IMR-90 (cell line): ENCODE data around the gene LYPD3. TPM values are rescaled to one million over a fixed set of nuclear protein-coding genes. Genes with fewer than 3 reads are reported as not detected.

Source experiments
- ATAC-seq: fragments of 200-7000 bp; cut with Tn5 transposase; 2 replicates; pipeline ENCODE4 v1.9.1; 2020; ENCODE audit warnings: low read depth, mild to moderate bottlenecking, moderate library complexity
- BruUV-seq: library from RNA; stranded (reverse); fragments of 400-500 nt; replicated peaks from 2 replicates; lab custom pipeline; 2021; lab: Mats Ljungman, UMichigan
- CTCF ChIA-PET: fragments of 300-600 bp; formaldehyde crosslinking; extraction: SDS; loops from one replicate; lab custom pipeline; 2021; ENCODE audit warnings: antibody characterized with exemption; lab: Yijun Ruan, JAX
- POLR2A ChIA-PET: fragments of 300-600 bp; sonication (Branson Sonifier 250); formaldehyde crosslinking; loops from one replicate; lab custom pipeline; 2022; ENCODE audit warnings: antibody characterized with exemption; ENCODE audit not compliant: unreplicated experiment; lab: Charles Lee
- DNase-seq: peaks from one replicate; pipeline ENCODE4 v3.0.0; 2013
- H2AFZ ChIP-seq: replicated peaks from 2 replicates; pipeline ENCODE3; 2013; ENCODE audit warnings: low read length, mild to moderate bottlenecking; ENCODE audit not compliant: poor library complexity
- H2AK5ac ChIP-seq: 2 replicates; pipeline ENCODE4 v1.6.1; 2013; ENCODE audit warnings: low read depth, low read length, inconsistent platforms
- H2AK9ac ChIP-seq: replicated peaks from 2 replicates; pipeline ENCODE3; 2013; ENCODE audit warnings: mild to moderate bottlenecking, low read depth, low read length, moderate library complexity; ENCODE audit not compliant: poor library complexity
- H2BK120ac ChIP-seq: 2 replicates; pipeline ENCODE4 v1.6.1; 2013; ENCODE audit warnings: low read depth, low read length, inconsistent platforms
- H2BK15ac ChIP-seq: 3 replicates; pipeline ENCODE4 v1.6.1; 2013; ENCODE audit warnings: low read depth, low read length, inconsistent platforms
- H2BK20ac ChIP-seq: 2 replicates; pipeline ENCODE4 v1.6.1; 2013; ENCODE audit warnings: low read depth, mild to moderate bottlenecking, inconsistent platforms, low read length, moderate library complexity
- H2BK5ac ChIP-seq: 2 replicates; pipeline ENCODE4 v1.6.1; 2013; ENCODE audit warnings: mild to moderate bottlenecking, low read depth, low read length, inconsistent platforms; ENCODE audit not compliant: poor library complexity, severe bottlenecking
- H3K14ac ChIP-seq: replicated peaks from 2 replicates; pipeline ENCODE4 v1.6.1; 2013; ENCODE audit warnings: low read depth, low read length, inconsistent platforms
- H3K18ac ChIP-seq: 2 replicates; pipeline ENCODE4 v1.6.1; 2013; ENCODE audit warnings: low read depth, low read length, control low read depth
- H3K23ac ChIP-seq: 2 replicates; pipeline ENCODE4 v1.6.1; 2013; ENCODE audit warnings: low read depth, low read length, inconsistent platforms
- H3K27ac ChIP-seq: 2 replicates; pipeline ENCODE4 v1.5.1; 2013; ENCODE audit warnings: mild to moderate bottlenecking, control low read depth, low read length; ENCODE audit not compliant: insufficient read depth
- H3K27me3 ChIP-seq: 2 replicates; pipeline ENCODE4 v1.6.1; 2013; ENCODE audit warnings: low read length; ENCODE audit not compliant: control insufficient read depth, insufficient read depth
- H3K36me3 ChIP-seq: 2 replicates; pipeline ENCODE4 v1.6.1; 2013; ENCODE audit warnings: low read length, mixed read lengths; ENCODE audit not compliant: control insufficient read depth, insufficient read depth
- H3K4ac ChIP-seq: 2 replicates; pipeline ENCODE4 v1.6.1; 2013; ENCODE audit warnings: low read depth, low read length, inconsistent platforms
- H3K4me1 ChIP-seq: 2 replicates; pipeline ENCODE4 v1.6.1; 2013; ENCODE audit warnings: low read length, mixed read lengths; ENCODE audit not compliant: control insufficient read depth, insufficient read depth
- H3K4me2 ChIP-seq: 2 replicates; pipeline ENCODE4 v1.6.1; 2013; ENCODE audit warnings: low read depth, mild to moderate bottlenecking, control low read depth, low read length, moderate library complexity
- H3K4me3 ChIP-seq: 2 replicates; pipeline ENCODE4 v1.5.1; 2013; ENCODE audit warnings: low read depth, mild to moderate bottlenecking, control low read depth, low read length, moderate library complexity; ENCODE audit not compliant: insufficient read depth
- H3K56ac ChIP-seq: 2 replicates; pipeline ENCODE4 v1.6.1; 2013; ENCODE audit warnings: low read length, inconsistent platforms; ENCODE audit not compliant: insufficient read depth; ENCODE audit errors: extremely low read depth
- H3K79me1 ChIP-seq, 2 experiments: 2 replicates each; pipeline ENCODE4 v1.6.1; 2013; ENCODE audit warnings: low read length in 2 of 2, inconsistent platforms in 1 of 2, low read depth in 1 of 2
- H3K9ac ChIP-seq: 2 replicates; pipeline ENCODE4 v1.6.1; 2013; ENCODE audit warnings: low read depth, low read length, control low read depth
- H3K9me1 ChIP-seq: 2 replicates; pipeline ENCODE4 v1.6.1; 2013; ENCODE audit warnings: low read length, inconsistent platforms; ENCODE audit not compliant: insufficient read depth
- H3K9me3 ChIP-seq: 2 replicates; pipeline ENCODE4 v1.6.1; 2013; ENCODE audit warnings: low read length; ENCODE audit not compliant: control insufficient read depth, insufficient read depth
- H4K20me1 ChIP-seq: 2 replicates; pipeline ENCODE4 v1.6.1; 2013; ENCODE audit warnings: low read length, inconsistent platforms; ENCODE audit not compliant: insufficient read depth
- H4K5ac ChIP-seq: 2 replicates; pipeline ENCODE4 v1.6.1; 2013; ENCODE audit warnings: mild to moderate bottlenecking, low read depth, low read length, control low read depth
- H4K8ac ChIP-seq, 2 experiments: 2 replicates each; pipeline ENCODE4 v1.6.1; 2013; ENCODE audit warnings: low read depth in 2 of 2, low read length in 2 of 2, control low read depth in 1 of 2, inconsistent platforms in 1 of 2
- H4K91ac ChIP-seq: 2 replicates; pipeline ENCODE4 v1.6.1; 2013; ENCODE audit warnings: low read depth, low read length, inconsistent platforms; ENCODE audit not compliant: insufficient read depth
- BHLHE40 ChIP-seq: fragments of 150-350 bp; IDR thresholded peaks from 2 replicates; pipeline ENCODE4 v1.6.1; 2016; ENCODE audit warnings: mild to moderate bottlenecking, low read depth, low read length
- CEBPB ChIP-seq: IDR thresholded peaks from 2 replicates; pipeline ENCODE4 v1.6.1; 2012; ENCODE audit warnings: low read depth, low read length, improper control_type of control experiment
- CHD1 ChIP-seq: IDR thresholded peaks from 2 replicates; pipeline ENCODE4 v1.6.1; 2012; ENCODE audit warnings: low read depth, low read length, improper control_type of control experiment
- CTCF ChIP-seq: conservative IDR thresholded peaks from 2 replicates; pipeline ENCODE4 v1.5.1; 2012; ENCODE audit warnings: mild to moderate bottlenecking, low read depth, low read length, improper control_type of control experiment
- ELK1 ChIP-seq: fragments of 150-350 bp; IDR thresholded peaks from 2 replicates; pipeline ENCODE4 v1.6.1; 2016; ENCODE audit warnings: low read depth, mild to moderate bottlenecking, low read length, moderate library complexity, borderline replicate concordance
- MAFK ChIP-seq: IDR thresholded peaks from 2 replicates; pipeline ENCODE4 v1.6.1; 2012; ENCODE audit warnings: low read depth, low read length, improper control_type of control experiment
- MAZ ChIP-seq: IDR thresholded peaks from 2 replicates; pipeline ENCODE4 v1.6.1; 2012; ENCODE audit warnings: low read depth, mild to moderate bottlenecking, low read length, improper control_type of control experiment, moderate library complexity, borderline replicate concordance
- MXI1 ChIP-seq: IDR thresholded peaks from 2 replicates; pipeline ENCODE4 v1.6.1; 2012; ENCODE audit warnings: low read depth, mild to moderate bottlenecking, low read length, moderate library complexity, borderline replicate concordance
- NFE2L2 ChIP-seq: fragments of 150-350 bp; IDR thresholded peaks from 2 replicates; pipeline ENCODE4 v1.6.1; 2016; ENCODE audit warnings: low read depth, mild to moderate bottlenecking, low read length
- POLR2A ChIP-seq: IDR thresholded peaks from 2 replicates; pipeline ENCODE4 v1.6.1; 2012; ENCODE audit warnings: mild to moderate bottlenecking, low read depth, low read length
- RAD21 ChIP-seq: IDR thresholded peaks from 2 replicates; pipeline ENCODE4 v1.6.1; 2012; ENCODE audit warnings: low read length, improper control_type of control experiment
- RCOR1 ChIP-seq: IDR thresholded peaks from 2 replicates; pipeline ENCODE4 v1.6.1; 2012; ENCODE audit warnings: mild to moderate bottlenecking, low read length, improper control_type of control experiment; ENCODE audit not compliant: insufficient replicate concordance
- RFX5 ChIP-seq: IDR thresholded peaks from 2 replicates; pipeline ENCODE4 v1.8.0; 2012; ENCODE audit warnings: low read depth, mild to moderate bottlenecking, low read length, moderate library complexity
- SMC3 ChIP-seq: fragments of 150-350 bp; IDR thresholded peaks from 2 replicates; pipeline ENCODE4 v1.6.1; 2016; ENCODE audit warnings: low read depth, mild to moderate bottlenecking, antibody characterized with exemption, low read length, moderate library complexity
- USF2 ChIP-seq: fragments of 150-350 bp; IDR thresholded peaks from 2 replicates; pipeline ENCODE4 v1.6.1; 2017; ENCODE audit warnings: mild to moderate bottlenecking, antibody characterized with exemption, low read length, low read depth
- dilution Hi-C: fragments of 300-500 bp; cut with HindIII; formaldehyde crosslinking; loops from one replicate; pipeline ENCODE4 v1.14.3; 2018; ENCODE audit warnings: low sequenced_read_pairs; ENCODE audit not compliant: unreplicated experiment
- in situ Hi-C: fragments of 300-500 bp; cut with MboI; formaldehyde crosslinking; loops from 3 replicates; pipeline ENCODE4 v1.14.3; 2019; ENCODE audit warnings: low sequenced_read_pairs, inconsistent platforms, mixed read lengths
- intact Hi-C: fragments of 100-400 bp; cut with micrococcal nuclease; formaldehyde crosslinking; loops from 2 replicates; pipeline ENCODE4 v1.10.0; 2022
- polyA plus RNA-seq, 3 experiments: library from polyadenylated mRNA; depleted of rRNA; stranded (reverse); fragments of >200 nt; gene quantifications; 2 replicates each; pipeline ENCODE4 v1.2.3, GENCODE V29; 2012; ENCODE audit warnings: low replicate concordance in 1 of 3
- total RNA-seq: library from RNA; depleted of rRNA; stranded (reverse); fragments of >200 nt; gene quantifications from 2 replicates; pipeline ENCODE4 v1.2.3, GENCODE V29; 2012

LYPD3 gene
- total and polyA plus RNA-seq, 2 of the 4 experiments (the other 2 are of a cell fraction) = 0.18 to 1.1 TPM

GRCh38 chr19:43476606-43477005, 11.2 kb upstream of the LYPD3 start:
- H3K36me3 ChIP-seq = peaks cover 7% of the 10 kb centered on the region
- peak overlapping the region; percentile 100 for H2AK5ac ChIP-seq
- ChIA-PET POLR2A (no interaction called here), CTCF (interaction anchor here (0.6 kb wide), 1 partner anchor 15 kb away, joined by 3 read pairs; no protein-coding TSS in a partner anchor)
- no peak overlapping the region for H3K4me3 ChIP-seq
- peak overlapping the region; percentile 93 for H3K4ac ChIP-seq
- H2AK9ac ChIP-seq = peak overlapping the region; percentile 53
- peak overlapping the region; percentile 42 for H3K18ac ChIP-seq
- dilution Hi-C loops = no loop called here
- intact Hi-C loops = no loop called here
- H3K14ac ChIP-seq = peak overlapping the region; percentile 82; the same call in 1 of the 2 replicates
- H3K9ac ChIP-seq = no peak overlapping the region
- peak overlapping the region; percentile 95 for H2BK120ac ChIP-seq
- H4K8ac ChIP-seq = peak overlapping the region; percentile 48 to 99; a peak in 1 of 4 replicates
- no TSS peak for BruUV-seq
- H3K9me1 ChIP-seq = peaks cover 13% of the 10 kb centered on the region
- peak overlapping the region; percentile 94 for H2BK5ac ChIP-seq
- no peak overlapping the region for H3K23ac ChIP-seq
- peak overlapping the region; percentile 98 for H2BK20ac ChIP-seq
- ATAC-seq (peak; percentile 56), DNase-seq (peak; percentile 94)
- peaks cover 9% of the 10 kb centered on the region for H3K4me1 ChIP-seq
- H3K79me1 ChIP-seq = no peaks in the 10 kb centered on the region; a peak in 1 of 4 replicates
- peak overlapping the region; percentile 99 for H3K27ac ChIP-seq
- H2BK15ac ChIP-seq = peak overlapping the region; percentile 86; the same call in 1 of the 3 replicates
- H2AFZ ChIP-seq = no peak overlapping the region
- no peak for TF ChIP-seq USF2
- no peak for TF ChIP-seq MAFK
- TF ChIP-seq BHLHE40 = no peak
- TF ChIP-seq MAZ = no peak
- TF ChIP-seq MXI1 = no peak
- no peak for TF ChIP-seq CHD1
- TF ChIP-seq RCOR1 = no peak
- no peak for TF ChIP-seq NFE2L2
- no peak for TF ChIP-seq POLR2A
- TF ChIP-seq CEBPB = no peak
- TF ChIP-seq RAD21 = no peak
- TF ChIP-seq ELK1 = no peak
- no peak for TF ChIP-seq RFX5
- TF ChIP-seq SMC3 = no peak
- no peak for TF ChIP-seq CTCF
- peak overlapping the region; percentile 81 for H4K91ac ChIP-seq
- H4K5ac ChIP-seq = no peak overlapping the region
- H4K20me1 ChIP-seq = peaks cover 3% of the 10 kb centered on the region
- H3K27me3 ChIP-seq = no peaks in the 10 kb centered on the region
- peak overlapping the region; percentile 53 for H3K56ac ChIP-seq
- in situ Hi-C loops = no loop called here
- H3K9me3 ChIP-seq = no peaks in the 10 kb centered on the region
- H3K4me2 ChIP-seq = no peak overlapping the region
